Breast epithelium (tissue), 3 donors: Measurements from ENCODE around the gene LGALS9B.
"Not testable (repeated sequence)": the region's sequence is repeated elsewhere in the genome, so short reads cannot be mapped to it uniquely, and the experiment has no call there.

Source experiments
- POLR2A ChIP-seq: fragments of 450-650 bp; IDR thresholded peaks from one replicate; pipeline ENCODE4 v1.6.1; 2016; ENCODE audit warnings: antibody characterized with exemption, mild to moderate bottlenecking, moderate library complexity
- TF ChIP-seq, protein P1 (sequence below), 3 donors: fragments of 450-650 bp; IDR thresholded peaks; one replicate each; pipeline ENCODE4 v1.5.1; 2016 to 2017; ENCODE audit warnings: antibody characterized with exemption in 3 of 3, mild to moderate bottlenecking in 3 of 3, moderate library complexity in 3 of 3

DNA sequence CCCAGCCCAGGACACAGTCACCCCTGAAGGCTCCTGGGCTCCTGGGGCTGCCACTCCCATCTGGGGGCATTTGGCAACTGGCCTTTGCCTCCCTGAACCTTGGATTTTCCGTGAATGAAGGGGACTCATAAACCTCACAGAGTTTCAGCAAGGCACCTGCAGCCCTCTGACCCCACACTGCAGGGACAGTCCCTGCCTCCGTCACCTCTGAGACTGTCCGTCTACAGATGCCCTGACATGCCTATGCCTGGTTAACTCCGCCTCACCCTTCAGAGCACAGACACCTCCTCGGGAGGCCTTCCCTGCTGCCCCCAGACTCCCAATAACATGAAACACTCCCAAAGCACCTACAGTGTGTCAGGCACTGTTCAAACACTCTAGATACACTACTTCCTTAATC lies 786 bp downstream of the LGALS9B start:
- TF ChIP-seq, protein P1, sequence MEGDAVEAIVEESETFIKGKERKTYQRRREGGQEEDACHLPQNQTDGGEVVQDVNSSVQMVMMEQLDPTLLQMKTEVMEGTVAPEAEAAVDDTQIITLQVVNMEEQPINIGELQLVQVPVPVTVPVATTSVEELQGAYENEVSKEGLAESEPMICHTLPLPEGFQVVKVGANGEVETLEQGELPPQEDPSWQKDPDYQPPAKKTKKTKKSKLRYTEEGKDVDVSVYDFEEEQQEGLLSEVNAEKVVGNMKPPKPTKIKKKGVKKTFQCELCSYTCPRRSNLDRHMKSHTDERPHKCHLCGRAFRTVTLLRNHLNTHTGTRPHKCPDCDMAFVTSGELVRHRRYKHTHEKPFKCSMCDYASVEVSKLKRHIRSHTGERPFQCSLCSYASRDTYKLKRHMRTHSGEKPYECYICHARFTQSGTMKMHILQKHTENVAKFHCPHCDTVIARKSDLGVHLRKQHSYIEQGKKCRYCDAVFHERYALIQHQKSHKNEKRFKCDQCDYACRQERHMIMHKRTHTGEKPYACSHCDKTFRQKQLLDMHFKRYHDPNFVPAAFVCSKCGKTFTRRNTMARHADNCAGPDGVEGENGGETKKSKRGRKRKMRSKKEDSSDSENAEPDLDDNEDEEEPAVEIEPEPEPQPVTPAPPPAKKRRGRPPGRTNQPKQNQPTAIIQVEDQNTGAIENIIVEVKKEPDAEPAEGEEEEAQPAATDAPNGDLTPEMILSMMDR (IDR thresholded peaks at IDR 0.05), result not testable (repeated sequence)
- TF ChIP-seq POLR2A, result not testable (repeated sequence)
